Tibial nerve (tissue), 4 donors: Measurements from ENCODE around the gene CCNF. TPM values are rescaled to one million over a fixed set of nuclear protein-coding genes. Genes with fewer than 3 reads are reported as not detected.
A peak's percentile ranks its signal among the peaks of the same experiment; 100 is the strongest.

ENCODE experiments used
- DNase-seq, 2 donors: peaks; one replicate each; pipeline ENCODE4 v3.0.0-alpha.2; 2019; ENCODE audit warnings: low spot score in 2 of 2
- H3K27ac ChIP-seq, 4 donors: fragments of 200-600 bp; sonication (generic) in 3 of 4; one replicate each; pipeline ENCODE4 v1.5.1; 2017 to 2019; ENCODE audit warnings: mild to moderate bottlenecking in 1 of 4
- H3K27me3 ChIP-seq, 2 donors: fragments of 200-600 bp; sonication (generic) in 1 of 2; one replicate each; pipeline versions ENCODE4 v1.5.1 to v1.6.0; 2017 to 2019
- H3K36me3 ChIP-seq, 3 donors: fragments of 200-600 bp; sonication (generic); one replicate each; pipeline ENCODE4 v1.5.1; 2018 to 2019
- H3K4me1 ChIP-seq, 4 donors: fragments of 200-600 bp; sonication (generic) in 3 of 4; one replicate each; pipeline ENCODE4 v1.5.1; 2017 to 2019
- H3K4me3 ChIP-seq, 4 donors: fragments of 200-600 bp; sonication (generic) in 3 of 4; one replicate each; pipeline ENCODE4 v1.5.1; 2017 to 2019; ENCODE audit warnings: mild to moderate bottlenecking in 1 of 4, moderate library complexity in 1 of 4
- H3K9me3 ChIP-seq, 4 donors: fragments of 200-600 bp; sonication (generic) in 3 of 4; one replicate each; pipeline ENCODE4 v1.5.1; 2017 to 2019
- CTCF ChIP-seq, 5 experiments: fragments of 200-600 bp in 3 of 5; fragments of 450-650 bp in 2 of 5; sonication (generic) in 3 of 5; IDR thresholded peaks; one replicate each; pipeline ENCODE4 v1.5.1; 2016 to 2019; ENCODE audit warnings: antibody characterized with exemption in 5 of 5, mild to moderate bottlenecking in 3 of 5, moderate library complexity in 2 of 5
- EP300 ChIP-seq, 2 donors: sonication (generic); formaldehyde crosslinking; IDR thresholded peaks; one replicate each; pipeline ENCODE4 v1.6.1; 2017; ENCODE audit warnings: antibody characterized with exemption in 2 of 2, mild to moderate bottlenecking in 1 of 2
- POLR2A ChIP-seq, 2 donors: fragments of 450-650 bp; IDR thresholded peaks; one replicate each; pipeline ENCODE4 v1.6.1; 2017; ENCODE audit warnings: antibody characterized with exemption in 2 of 2, mild to moderate bottlenecking in 2 of 2, moderate library complexity in 2 of 2
- WGBS, 2 donors: methylation state at CpG; one replicate each; pipeline ENCODE4 v1.1.5; 2018; 5-methylcytosine and 5-hydroxymethylcytosine counted together
- small RNA-seq: library from RNA; depleted of rRNA; stranded (forward); fragments of <200 nt; gene quantifications from one replicate; pipeline ENCODE3, GENCODE V24; 2016
- total RNA-seq, 4 donors: library from RNA; depleted of rRNA; stranded (reverse); fragments of >200 nt; gene quantifications; one replicate each; pipeline ENCODE4 v1.1.0, GENCODE V29; 2016

Gene CCNF
- total RNA-seq, 4 donors from 2014 or later, result 1.6 to 3.0 (median 2.0) TPM

GRCh38 chr16:2507052-2507659 lies 77.9 kb downstream of the CCNF start:
- H3K4me1 ChIP-seq, result peaks cover 0 to 23% (median 8%) of the 10 kb centered on the region in 4 donors
- TF ChIP-seq EP300 (IDR thresholded peaks at IDR 0.05) (peak in 1 of 2 donors; percentile 7), POLR2A (IDR thresholded peaks at IDR 0.05) (peak in 1 of 2 donors; percentile 19), CTCF (IDR thresholded peaks at IDR 0.05) (no peak)
- no peak overlapping the region for H3K4me3 ChIP-seq
- 64 to 75% methylated on average over 10 to 13 of the region's 14 CpGs for WGBS, 2 donors
- no peak for DNase-seq
- H3K27me3 ChIP-seq, result no peaks in the 10 kb centered on the region
- peak overlapping the region in 3 of 4 donors; percentile 53 to 79 (median 61) for H3K27ac ChIP-seq
- no peaks in the 10 kb centered on the region for H3K36me3 ChIP-seq
- H3K9me3 ChIP-seq, result no peaks in the 10 kb centered on the region

DNA sequence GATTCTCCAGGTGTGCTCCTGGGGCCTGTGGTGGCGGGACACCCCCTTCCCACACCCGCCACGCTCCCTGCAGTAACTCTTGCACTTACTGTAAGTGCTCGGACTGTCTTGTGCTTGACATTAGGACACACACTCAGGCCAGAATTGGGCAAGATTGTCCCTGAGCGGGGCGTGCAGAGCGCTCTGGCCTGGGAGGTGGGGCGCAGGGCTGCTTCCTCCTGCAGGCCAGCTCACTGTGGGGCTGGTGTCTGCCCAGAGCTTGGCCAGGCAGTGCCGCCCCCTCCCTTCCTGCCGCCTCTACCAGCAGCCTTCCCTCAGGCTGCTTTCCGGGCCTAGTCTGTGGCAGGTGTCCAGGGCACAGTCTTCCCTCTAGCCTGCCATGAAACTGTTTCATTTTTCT lies 78.4 kb downstream of the CCNF start:
- Histone ChIP-seq H3K27ac (peak overlapping the region in 3 of 4 donors; percentile 53 to 79 (median 61)), H3K36me3 (no peaks in the 10 kb centered on the region), H3K27me3 (no peaks in the 10 kb centered on the region), H3K4me3 (no peak overlapping the region), H3K4me1 (peaks cover 0 to 23% (median 7%) of the 10 kb centered on the region in 4 donors), H3K9me3 (no peaks in the 10 kb centered on the region)
- WGBS, 2 donors, result 73 to 76% methylated on average over 6 to 7 of the region's 11 CpGs
- TF ChIP-seq EP300 (IDR thresholded peaks at IDR 0.05) (peak in 1 of 2 donors; percentile 46), POLR2A (IDR thresholded peaks at IDR 0.05) (no peak), CTCF (IDR thresholded peaks at IDR 0.05) (no peak)
- DNase-seq, result no peak

Small RNA genes lying within 50 kb of the gene (small RNA-seq; reads per million reads assigned to genes)
- gene MIR6768, result not detected

Other genes starting within 250 kb of the CCNF start
- gene CASKIN1, start 232.8 kb upstream of the CCNF start, total RNA-seq, result under 1 TPM in 3 of 4 donors, not detected in 1; 0.20 to 0.63 (median 0.30) TPM
- gene MLST8, start 224.0 kb upstream of the CCNF start, total RNA-seq, result 10 to 100 TPM; 28.8 to 73.8 (median 43.8) TPM
- 100 to 1,000 TPM in 1 of 4 donors, 10 to 100 TPM in 3; 19.8 to 203 (median 24.4) TPM for gene BRICD5, start 218.6 kb upstream of the CCNF start, total RNA-seq
- 10 to 100 TPM; 13.1 to 27.0 (median 23.2) TPM for gene PGP, start 214.6 kb upstream of the CCNF start, total RNA-seq
- gene E4F1, start 205.9 kb upstream of the CCNF start, total RNA-seq, result 10 to 100 TPM; 30.6 to 60.6 (median 45.2) TPM
- 1 to 10 TPM in 1 of 4 donors, under 1 TPM in 3; 0.39 to 5.4 (median 0.64) TPM for gene DNASE1L2, start 193.0 kb upstream of the CCNF start, total RNA-seq
- 10 to 100 TPM; 74.3 to 94.7 (median 81.5) TPM for gene ECI1, start 177.9 kb upstream of the CCNF start, total RNA-seq
- 100 to 1,000 TPM; 101 to 127 (median 114) TPM for gene RNPS1, start 161.3 kb upstream of the CCNF start, total RNA-seq
- 10 to 100 TPM; 14.9 to 22.2 (median 15.8) TPM for gene ABCA3, start 88.7 kb upstream of the CCNF start, total RNA-seq
- gene TEDC2, start 30.7 kb downstream of the CCNF start, total RNA-seq, result 1 to 10 TPM in 3 of 4 donors, not detected in 1; 1.3 to 2.5 (median 1.8) TPM
- gene NTN3, start 41.9 kb downstream of the CCNF start, total RNA-seq, result under 1 TPM in 1 of 4 donors, not detected in 3; 0.39 TPM
- gene TBC1D24, start 45.7 kb downstream of the CCNF start, total RNA-seq, result 10 to 100 TPM; 12.0 to 18.3 (median 16.3) TPM
- 10 to 100 TPM; 48.1 to 73.0 (median 61.1) TPM for gene ATP6V0C, start 84.5 kb downstream of the CCNF start, total RNA-seq
- 10 to 100 TPM; 40.4 to 64.5 (median 55.2) TPM for gene AMDHD2, start 90.9 kb downstream of the CCNF start, total RNA-seq
- gene CEMP1, start 102.0 kb downstream of the CCNF start, total RNA-seq, result not detected
- 10 to 100 TPM; 28.6 to 41.7 (median 32.4) TPM for gene PDPK1, start 108.6 kb downstream of the CCNF start, total RNA-seq